CD14-positive monocyte (primary cell): ENCODE results near the gene TRAPPC2. TPM values are rescaled to one million over a fixed set of nuclear protein-coding genes. Genes with fewer than 3 reads are reported as not detected.
"Not testable (repeated sequence)": the region's sequence is repeated elsewhere in the genome, so short reads cannot be mapped to it uniquely, and the experiment has no call there.

Source experiments
- DNase-seq, 3 donors: peaks; one replicate each; pipeline ENCODE4 v3.0.0-alpha.2; 2011 to 2022
- H2AFZ ChIP-seq: 2 replicates; pipeline ENCODE4 v1.6.0; 2012; ENCODE audit warnings: mild to moderate bottlenecking, low read depth, low read length, inconsistent platforms; ENCODE audit not compliant: insufficient read depth, poor library complexity, severe bottlenecking
- H3K27ac ChIP-seq, 2 donors: 1 replicate in 1 of 2; 2 replicates in 1 of 2; pipeline ENCODE4 v1.5.1; 2012 to 2013; ENCODE audit warnings: low read length in 2 of 2, control low read depth in 1 of 2, inconsistent platforms in 1 of 2, low read depth in 1 of 2, mild to moderate bottlenecking in 1 of 2
- H3K27me3 ChIP-seq, 2 donors: one replicate each; pipeline versions ENCODE4 v1.6.0 to v1.6.1; 2011 to 2013; ENCODE audit warnings: low read length in 2 of 2; ENCODE audit not compliant: control insufficient read depth in 2 of 2, insufficient read depth in 2 of 2
- H3K36me3 ChIP-seq, 2 donors: replicated peaks in 1 of 2; 1 replicate in 1 of 2; 2 replicates in 1 of 2; pipeline versions ENCODE4 v1.5.1 to v1.6.1; 2012 to 2013; ENCODE audit warnings: low read length in 2 of 2, control low read depth in 1 of 2, inconsistent platforms in 1 of 2, mild to moderate bottlenecking in 1 of 2; ENCODE audit not compliant: insufficient read depth in 2 of 2, control insufficient read depth in 1 of 2
- H3K4me1 ChIP-seq, 2 donors: 1 replicate in 1 of 2; 2 replicates in 1 of 2; pipeline versions ENCODE4 v1.5.1 to v1.6.1; 2012 to 2013; ENCODE audit warnings: low read length in 2 of 2, control low read depth in 1 of 2, inconsistent platforms in 1 of 2, mild to moderate bottlenecking in 1 of 2, moderate library complexity in 1 of 2; ENCODE audit not compliant: insufficient read depth in 2 of 2, control insufficient read depth in 1 of 2
- H3K4me2 ChIP-seq: replicated peaks from 2 replicates; pipeline ENCODE3; 2012; ENCODE audit warnings: low read length, moderate library complexity, mild to moderate bottlenecking; ENCODE audit not compliant: poor library complexity, severe bottlenecking; ENCODE audit errors: extremely low read depth
- H3K4me3 ChIP-seq, 3 experiments: fragments of 200-600 bp in 1 of 3; sonication (generic) in 1 of 3; replicated peaks in 1 of 3; 1 replicate in 2 of 3; 2 replicates in 1 of 3; pipeline ENCODE4 v1.5.1; 2011 to 2013; ENCODE audit warnings: low read length in 3 of 3, mild to moderate bottlenecking in 3 of 3, control low read depth in 2 of 3, low read depth in 2 of 3, inconsistent platforms in 1 of 3, moderate library complexity in 1 of 3
- H3K79me2 ChIP-seq: 2 replicates; pipeline ENCODE4 v1.6.0; 2012; ENCODE audit warnings: mild to moderate bottlenecking, control low read depth, inconsistent platforms, low read length, moderate library complexity; ENCODE audit not compliant: insufficient read depth
- H3K9ac ChIP-seq: 2 replicates; pipeline ENCODE4 v1.6.0; 2017; ENCODE audit warnings: low read length, mild to moderate bottlenecking; ENCODE audit not compliant: insufficient read depth, poor library complexity, severe bottlenecking
- H3K9me3 ChIP-seq, 2 donors: replicated peaks in 1 of 2; 1 replicate in 1 of 2; 2 replicates in 1 of 2; pipeline versions ENCODE4 v1.5.1 to v1.6.1; 2012 to 2013; ENCODE audit warnings: low read length in 2 of 2, control low read depth in 1 of 2; ENCODE audit not compliant: control insufficient read depth in 1 of 2, insufficient read depth in 1 of 2
- H4K20me1 ChIP-seq: 2 replicates; pipeline ENCODE4 v1.6.0; 2012; ENCODE audit warnings: mild to moderate bottlenecking, low read length, control low read depth, moderate library complexity; ENCODE audit not compliant: insufficient read depth
- H3K27ac Mint-ChIP-seq, 7 donors: one replicate each; pipeline ENCODE4 v1.8.0; 2020; ENCODE audit warnings: mild to moderate bottlenecking in 7 of 7, mixed read lengths in 7 of 7, moderate library complexity in 6 of 7, inconsistent platforms in 2 of 7
- H3K27me3 Mint-ChIP-seq, 3 donors: one replicate each; pipeline ENCODE4 v1.8.0; 2021 to 2022; ENCODE audit warnings: low read depth in 3 of 3, mild to moderate bottlenecking in 3 of 3, mixed read lengths in 3 of 3, moderate library complexity in 3 of 3, inconsistent platforms in 1 of 3
- H3K36me3 Mint-ChIP-seq, 2 donors: one replicate each; pipeline ENCODE4 v1.8.0; 2020; ENCODE audit warnings: mixed read lengths in 2 of 2, inconsistent platforms in 1 of 2, mild to moderate bottlenecking in 1 of 2
- H3K4me1 Mint-ChIP-seq: one replicate; pipeline ENCODE4 v1.8.0; 2020; ENCODE audit warnings: mild to moderate bottlenecking, mixed read lengths
- H3K4me3 Mint-ChIP-seq, 2 donors: one replicate each; pipeline ENCODE4 v1.8.0; 2020; ENCODE audit warnings: mild to moderate bottlenecking in 2 of 2, mixed read lengths in 2 of 2, moderate library complexity in 1 of 2
- H3K9me3 Mint-ChIP-seq, 7 donors: one replicate each; pipeline ENCODE4 v1.8.0; 2020 to 2022; ENCODE audit warnings: mixed read lengths in 7 of 7, mild to moderate bottlenecking in 6 of 7, moderate library complexity in 6 of 7, inconsistent platforms in 2 of 7
- WGBS: methylation state at CpG from one replicate; pipeline ENCODE4 v1.1.5; 2013; ENCODE audit warnings: missing lambda C conversion rate; ENCODE audit not compliant: insufficient coverage; 5-methylcytosine and 5-hydroxymethylcytosine counted together
- intact Hi-C, 2 donors: fragments of 100-400 bp; cut with micrococcal nuclease; formaldehyde crosslinking; loops; one replicate each; pipeline versions ENCODE4 v1.15.0 to v1.15.1; 2023
- polyA plus RNA-seq, 3 donors: library from polyadenylated mRNA; depleted of rRNA in 1 of 3; unstranded in 2 of 3; stranded (reverse) in 1 of 3; fragments of 300-500 nt in 2 of 3; fragments of >200 nt in 1 of 3; fragmentation: Illumina TruSeq in 2 of 3; gene quantifications; 1 replicate in 2 of 3; 2 replicates in 1 of 3; pipeline ENCODE4 v1.2.3, GENCODE V29; 2012 to 2021
- TF ChIP-seq, protein P1 (sequence below): fragments of 200-600 bp; IDR thresholded peaks from one replicate; pipeline ENCODE4 v1.8.0; 2022; ENCODE audit warnings: antibody characterized with exemption, mild to moderate bottlenecking

The TRAPPC2 gene
- polyA plus RNA-seq, 3 donors, result 10.6 to 18.3 (median 12.2) TPM

- not testable (repeated sequence) for H3K4me3 ChIP-seq, H3K4me3 Mint-ChIP-seq
Measured at GRCh38 chrX:13724878-13725277, 9.5 kb downstream of the TRAPPC2 start.

DNA sequence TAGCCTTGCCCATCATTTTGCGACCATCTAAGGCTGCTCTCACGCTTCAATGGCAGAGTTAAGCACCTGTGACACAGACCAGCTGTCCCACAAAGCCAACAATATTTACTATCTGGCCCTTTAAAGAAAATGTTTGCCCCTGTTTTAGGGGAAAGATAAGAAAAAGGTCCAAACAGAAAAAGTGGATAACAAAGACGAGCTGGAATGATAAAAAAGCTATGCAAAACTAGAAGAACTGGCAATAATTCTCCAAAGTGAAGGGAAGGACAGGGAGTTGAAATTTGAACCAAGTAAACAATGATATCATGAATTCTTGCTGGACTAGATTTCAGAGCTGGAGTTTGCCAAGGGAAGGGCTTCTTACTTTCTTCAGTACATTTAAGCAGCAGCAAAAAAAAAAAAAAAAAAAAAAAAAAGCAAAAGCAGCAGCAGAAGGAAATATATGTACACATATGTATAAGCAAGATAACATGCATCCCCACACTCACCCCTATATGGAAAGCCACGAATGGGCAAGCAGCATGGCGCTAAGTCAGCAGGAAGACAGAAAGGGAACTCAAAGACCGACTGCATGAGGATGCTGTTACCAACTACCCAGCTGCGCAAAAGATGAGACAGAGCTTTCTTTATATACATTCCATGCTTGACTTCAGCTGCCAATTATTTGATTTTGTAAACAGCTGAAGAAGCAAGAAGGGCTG is 12.5 kb downstream of the TRAPPC2 start:
- H3K27ac Mint-ChIP-seq, result peak overlapping the region in 1 of 7 donors; percentile 1
- peaks cover 0 to 4% (median 0%) of the 10 kb centered on the region in 3 donors for H3K27me3 Mint-ChIP-seq
- peaks cover 13% of the 10 kb centered on the region for H3K4me1 Mint-ChIP-seq
- no CpG with 5 or more reads among the region's 7 CpGs for WGBS
- no peak for DNase-seq
- no peak overlapping the region for H3K4me2 ChIP-seq
- H3K79me2 ChIP-seq, result peaks cover 16% of the 10 kb centered on the region
- no peaks in the 10 kb centered on the region for H4K20me1 ChIP-seq
- no peak overlapping the region for H2AFZ ChIP-seq
- peaks cover 0 to 10% (median 6%) of the 10 kb centered on the region in 7 donors for H3K9me3 Mint-ChIP-seq
- H3K27ac ChIP-seq, result no peak overlapping the region
- peaks cover 5 to 28% of the 10 kb centered on the region in 2 donors for H3K36me3 ChIP-seq
- no peaks in the 10 kb centered on the region for H3K9me3 ChIP-seq
- TF ChIP-seq, protein P1, sequence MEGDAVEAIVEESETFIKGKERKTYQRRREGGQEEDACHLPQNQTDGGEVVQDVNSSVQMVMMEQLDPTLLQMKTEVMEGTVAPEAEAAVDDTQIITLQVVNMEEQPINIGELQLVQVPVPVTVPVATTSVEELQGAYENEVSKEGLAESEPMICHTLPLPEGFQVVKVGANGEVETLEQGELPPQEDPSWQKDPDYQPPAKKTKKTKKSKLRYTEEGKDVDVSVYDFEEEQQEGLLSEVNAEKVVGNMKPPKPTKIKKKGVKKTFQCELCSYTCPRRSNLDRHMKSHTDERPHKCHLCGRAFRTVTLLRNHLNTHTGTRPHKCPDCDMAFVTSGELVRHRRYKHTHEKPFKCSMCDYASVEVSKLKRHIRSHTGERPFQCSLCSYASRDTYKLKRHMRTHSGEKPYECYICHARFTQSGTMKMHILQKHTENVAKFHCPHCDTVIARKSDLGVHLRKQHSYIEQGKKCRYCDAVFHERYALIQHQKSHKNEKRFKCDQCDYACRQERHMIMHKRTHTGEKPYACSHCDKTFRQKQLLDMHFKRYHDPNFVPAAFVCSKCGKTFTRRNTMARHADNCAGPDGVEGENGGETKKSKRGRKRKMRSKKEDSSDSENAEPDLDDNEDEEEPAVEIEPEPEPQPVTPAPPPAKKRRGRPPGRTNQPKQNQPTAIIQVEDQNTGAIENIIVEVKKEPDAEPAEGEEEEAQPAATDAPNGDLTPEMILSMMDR, result no peak
- no peak overlapping the region for H3K4me3 Mint-ChIP-seq
- no peak overlapping the region for H3K4me3 ChIP-seq
- no peak overlapping the region for H3K9ac ChIP-seq
- peaks cover 0 to 5% of the 10 kb centered on the region in 2 donors for H3K4me1 ChIP-seq
- intact Hi-C loops, result no loop called here
- H3K27me3 ChIP-seq, result no peaks in the 10 kb centered on the region
- peaks cover 13 to 29% of the 10 kb centered on the region in 2 donors for H3K36me3 Mint-ChIP-seq

More at GRCh38 chrX:13724878-13725277, 9.5 kb downstream of the TRAPPC2 start:
- peaks cover 2 to 15% of the 10 kb centered on the region in 2 donors for H3K36me3 ChIP-seq
- H3K27me3 ChIP-seq, H3K9ac ChIP-seq, H3K9me3 ChIP-seq, H3K27ac Mint-ChIP-seq, H4K20me1 ChIP-seq, H3K4me2 ChIP-seq, H3K4me1 ChIP-seq, H3K27ac ChIP-seq, H2AFZ ChIP-seq, DNase-seq, H3K27me3 Mint-ChIP-seq, intact Hi-C loops: not testable (repeated sequence)
- peaks cover 24% of the 10 kb centered on the region for H3K4me1 Mint-ChIP-seq
- H3K36me3 Mint-ChIP-seq, result peaks cover 10 to 15% of the 10 kb centered on the region in 2 donors
- peaks cover 20% of the 10 kb centered on the region for H3K79me2 ChIP-seq
- peaks cover 0 to 10% (median 8%) of the 10 kb centered on the region in 7 donors for H3K9me3 Mint-ChIP-seq
- 86% methylated on average over 2 of the region's 9 CpGs for WGBS
